Naive thymus-derived CD4-positive, alpha-beta T cell (primary cell): ENCODE results near the gene CYB5R4. TPM values are rescaled to one million over a fixed set of nuclear protein-coding genes. Genes with fewer than 3 reads are reported as not detected.

Experiments used
- ATAC-seq: fragments of 150-1000 bp; cut with Tn5 transposase; 2 replicates; pipeline ENCODE4 v1.10.0; 2021; ENCODE audit warnings: mild to moderate bottlenecking, moderate library complexity
- CTCF ChIA-PET: fragments of 350-600 bp; sonication (Branson Sonifier 250); formaldehyde crosslinking; loops from one replicate; lab custom pipeline; 2021; ENCODE audit warnings: antibody characterized with exemption; lab: Charles Lee
- POLR2A ChIA-PET: fragments of 350-600 bp; sonication (Branson Sonifier 250); formaldehyde crosslinking; loops from one replicate; lab custom pipeline; 2021; ENCODE audit warnings: antibody characterized with exemption, inconsistent platforms; lab: Charles Lee
- DNase-seq, 9 donors: peaks; one replicate each; pipeline versions ENCODE4 v3.0.0 to v3.0.0-alpha.2; 2020 to 2022; ENCODE audit warnings: mixed read lengths in 1 of 9
- H3K27ac ChIP-seq: one replicate; pipeline ENCODE4 v1.7.0; 2013; ENCODE audit warnings: mild to moderate bottlenecking, low read depth, low read length, moderate library complexity
- H3K27me3 ChIP-seq, 2 donors: one replicate each; pipeline ENCODE4 v1.7.0; 2013; ENCODE audit warnings: low read length in 2 of 2, mild to moderate bottlenecking in 2 of 2, moderate library complexity in 2 of 2; ENCODE audit not compliant: control insufficient read depth in 2 of 2, insufficient read depth in 2 of 2
- H3K36me3 ChIP-seq, 3 experiments: 1 replicate in 2 of 3; 2 replicates in 1 of 3; pipeline ENCODE4 v1.7.0; 2013; ENCODE audit warnings: low read length in 3 of 3, mild to moderate bottlenecking in 3 of 3, moderate library complexity in 1 of 3; ENCODE audit not compliant: insufficient read depth in 3 of 3, control insufficient read depth in 2 of 3
- H3K4me1 ChIP-seq, 2 donors: one replicate each; pipeline ENCODE4 v1.7.0; 2013; ENCODE audit warnings: low read length in 2 of 2, mild to moderate bottlenecking in 2 of 2, moderate library complexity in 1 of 2; ENCODE audit not compliant: control insufficient read depth in 2 of 2, insufficient read depth in 2 of 2
- H3K4me3 ChIP-seq: 2 replicates; pipeline ENCODE4 v1.7.0; 2013; ENCODE audit warnings: mild to moderate bottlenecking, low read length
- H3K9me3 ChIP-seq, 3 experiments: 1 replicate in 2 of 3; 2 replicates in 1 of 3; pipeline ENCODE4 v1.7.0; 2013; ENCODE audit warnings: low read length in 3 of 3; ENCODE audit not compliant: control insufficient read depth in 2 of 3
- H3K27ac Mint-ChIP-seq, 9 donors: one replicate each; pipeline ENCODE4 v1.8.0; 2020 to 2022; ENCODE audit warnings: mixed read lengths in 9 of 9, mild to moderate bottlenecking in 8 of 9, moderate library complexity in 5 of 9, inconsistent platforms in 2 of 9
- H3K27me3 Mint-ChIP-seq, 5 donors: one replicate each; pipeline ENCODE4 v1.8.0; 2021 to 2022; ENCODE audit warnings: mixed read lengths in 5 of 5, mild to moderate bottlenecking in 1 of 5
- H3K36me3 Mint-ChIP-seq, 5 donors: one replicate each; pipeline ENCODE4 v1.8.0; 2020 to 2022; ENCODE audit warnings: mixed read lengths in 5 of 5, mild to moderate bottlenecking in 3 of 5, inconsistent platforms in 1 of 5
- H3K4me1 Mint-ChIP-seq, 7 donors: one replicate each; pipeline ENCODE4 v1.8.0; 2020 to 2022; ENCODE audit warnings: mixed read lengths in 7 of 7, mild to moderate bottlenecking in 3 of 7, inconsistent platforms in 1 of 7
- H3K4me3 Mint-ChIP-seq, 10 donors: one replicate each; pipeline ENCODE4 v1.8.0; 2020 to 2022; ENCODE audit warnings: mild to moderate bottlenecking in 10 of 10, mixed read lengths in 10 of 10, moderate library complexity in 6 of 10, inconsistent platforms in 2 of 10
- H3K9me3 Mint-ChIP-seq, 11 donors: one replicate each; pipeline ENCODE4 v1.8.0; 2020 to 2022; ENCODE audit warnings: mixed read lengths in 11 of 11, mild to moderate bottlenecking in 4 of 11, inconsistent platforms in 1 of 11, moderate library complexity in 1 of 11
- intact Hi-C, 2 donors: fragments of 100-400 bp; cut with micrococcal nuclease; formaldehyde crosslinking; loops; one replicate each; pipeline ENCODE4 v1.15.1; 2023
- polyA plus RNA-seq, 2 donors: library from polyadenylated mRNA; unstranded; fragments of 300-500 nt; fragmentation: Illumina TruSeq; gene quantifications; one replicate each; pipeline ENCODE4 v1.2.3, GENCODE V29; 2021
- total RNA-seq, 6 experiments: library from RNA in 5 of 6; stranded (reverse) in 5 of 6; gene quantifications; 1 replicate in 5 of 6; 2 replicates in 1 of 6; pipeline ENCODE4 v1.2.3 and lab custom pipeline; 2021 to 2026

CYB5R4 gene
- total and polyA plus RNA-seq, 7 experiments from 2014 or later = 14.9 to 38.6 (median 20.0) TPM

GRCh38 chr6:83960664-83961063 lies 101.2 kb downstream of the CYB5R4 start:
- no peak for ATAC-seq
- Histone ChIP-seq H3K9me3 (no peaks in the 10 kb centered on the region), H3K27ac (no peak overlapping the region), H3K4me3 (no peak overlapping the region), H3K27me3 (no peaks in the 10 kb centered on the region), H3K4me1 (no peaks in the 10 kb centered on the region), H3K36me3 (peaks cover 0 to 25% (median 12%) of the 10 kb centered on the region in 3 experiments)
- intact Hi-C loops = no loop called here
- ChIA-PET CTCF (no interaction called here), POLR2A (no interaction called here)
- Mint-ChIP-seq H3K27me3 (no peaks in the 10 kb centered on the region), H3K4me3 (no peak overlapping the region), H3K27ac (no peak overlapping the region), H3K4me1 (peaks cover 0 to 2% (median 0%) of the 10 kb centered on the region in 7 donors), H3K36me3 (peaks cover 44 to 87% (median 83%) of the 10 kb centered on the region in 5 donors), H3K9me3 (peaks cover 5 to 43% (median 16%) of the 10 kb centered on the region in 11 donors)
- no peak for DNase-seq

- Histone ChIP-seq H3K4me1 (no peaks in the 10 kb centered on the region), H3K9me3 (no peaks in the 10 kb centered on the region), H3K27ac (no peak overlapping the region), H3K36me3 (peaks cover 0 to 18% (median 11%) of the 10 kb centered on the region in 3 experiments), H3K4me3 (no peak overlapping the region), H3K27me3 (no peaks in the 10 kb centered on the region)
- no peak for ATAC-seq
- ChIA-PET POLR2A (no interaction called here), CTCF (no interaction called here)
- H3K27ac Mint-ChIP-seq = no peak overlapping the region
- H3K9me3 Mint-ChIP-seq = peaks cover 6 to 63% (median 21%) of the 10 kb centered on the region in 11 donors
- no peak for DNase-seq
- H3K27me3 Mint-ChIP-seq = no peaks in the 10 kb centered on the region
- intact Hi-C loops = no loop called here
- H3K4me3 Mint-ChIP-seq = no peak overlapping the region
- H3K4me1 Mint-ChIP-seq = peaks cover 0 to 2% (median 0%) of the 10 kb centered on the region in 7 donors
- H3K36me3 Mint-ChIP-seq = peaks cover 39 to 80% (median 76%) of the 10 kb centered on the region in 5 donors
Observed at GRCh38 chr6:83962582-83962981, 103.1 kb downstream of the CYB5R4 start.

GRCh38 chr6:83966539-83966938 lies 107.0 kb downstream of the CYB5R4 start:
- Histone ChIP-seq H3K9me3 (no peaks in the 10 kb centered on the region), H3K4me3 (no peak overlapping the region), H3K27me3 (no peaks in the 10 kb centered on the region), H3K36me3 (peaks cover 0 to 5% (median 0%) of the 10 kb centered on the region in 3 experiments), H3K27ac (no peak overlapping the region), H3K4me1 (no peaks in the 10 kb centered on the region)
- H3K4me3 Mint-ChIP-seq = no peak overlapping the region
- ChIA-PET POLR2A (no interaction called here), CTCF (no interaction called here)
- no peak for ATAC-seq
- intact Hi-C loops = no loop called here
- H3K36me3 Mint-ChIP-seq = peaks cover 28 to 53% (median 38%) of the 10 kb centered on the region in 5 donors
- H3K27ac Mint-ChIP-seq = no peak overlapping the region
- no peak for DNase-seq
- H3K9me3 Mint-ChIP-seq = peaks cover 5 to 96% (median 28%) of the 10 kb centered on the region in 11 donors
- H3K4me1 Mint-ChIP-seq = no peaks in the 10 kb centered on the region
- no peaks in the 10 kb centered on the region for H3K27me3 Mint-ChIP-seq

GRCh38 chr6:83970582-83970981 lies 111.1 kb downstream of the CYB5R4 start:
- Mint-ChIP-seq H3K27me3 (no peaks in the 10 kb centered on the region), H3K4me1 (no peaks in the 10 kb centered on the region), H3K4me3 (no peak overlapping the region), H3K36me3 (peaks cover 4 to 14% (median 5%) of the 10 kb centered on the region in 5 donors), H3K27ac (no peak overlapping the region), H3K9me3 (peaks cover 0 to 65% (median 20%) of the 10 kb centered on the region in 11 donors)
- H3K36me3 ChIP-seq = no peaks in the 10 kb centered on the region
- no peak for ATAC-seq
- no peaks in the 10 kb centered on the region for H3K27me3 ChIP-seq
- no peaks in the 10 kb centered on the region for H3K9me3 ChIP-seq
- POLR2A ChIA-PET = no interaction called here
- DNase-seq = no peak
- CTCF ChIA-PET = no interaction called here
- H3K4me3 ChIP-seq = no peak overlapping the region
- intact Hi-C loops = no loop called here
- H3K27ac ChIP-seq = no peak overlapping the region
- H3K4me1 ChIP-seq = no peaks in the 10 kb centered on the region

GRCh38 chr6:83974409-83975050 lies 115.0 kb downstream of the CYB5R4 start:
- CTCF ChIA-PET = no interaction called here
- no peak overlapping the region for H3K27ac ChIP-seq

GRCh38 chr6:83976037-83976755 lies 116.7 kb downstream of the CYB5R4 start:
- Histone ChIP-seq H3K27me3 (no peaks in the 10 kb centered on the region), H3K9me3 (no peaks in the 10 kb centered on the region), H3K27ac (no peak overlapping the region), H3K4me3 (no peak overlapping the region), H3K4me1 (no peaks in the 10 kb centered on the region), H3K36me3 (no peaks in the 10 kb centered on the region)
- no peaks in the 10 kb centered on the region for H3K4me1 Mint-ChIP-seq
- DNase-seq (no peak), ATAC-seq (no peak)
- peaks cover 0 to 12% (median 4%) of the 10 kb centered on the region in 11 donors for H3K9me3 Mint-ChIP-seq
- peaks cover 0 to 4% (median 0%) of the 10 kb centered on the region in 5 donors for H3K36me3 Mint-ChIP-seq
- ChIA-PET POLR2A (no interaction called here), CTCF (no interaction called here)
- intact Hi-C loops = no loop called here
- H3K4me3 Mint-ChIP-seq = no peak overlapping the region
- no peaks in the 10 kb centered on the region for H3K27me3 Mint-ChIP-seq
- no peak overlapping the region for H3K27ac Mint-ChIP-seq

More at GRCh38 chr6:83974409-83975050, 115.0 kb downstream of the CYB5R4 start:
- intact Hi-C loops = no loop called here
- DNase-seq (no peak), ATAC-seq (peak; percentile 14)
- no peaks in the 10 kb centered on the region for H3K27me3 ChIP-seq
- H3K4me1 ChIP-seq = no peaks in the 10 kb centered on the region
- H3K9me3 ChIP-seq = no peaks in the 10 kb centered on the region
- H3K27ac Mint-ChIP-seq = no peak overlapping the region
- H3K27me3 Mint-ChIP-seq = no peaks in the 10 kb centered on the region
- no peaks in the 10 kb centered on the region for H3K36me3 ChIP-seq
- H3K4me1 Mint-ChIP-seq = no peaks in the 10 kb centered on the region
- peaks cover 0 to 26% (median 10%) of the 10 kb centered on the region in 11 donors for H3K9me3 Mint-ChIP-seq
- peaks cover 0 to 7% (median under 1%) of the 10 kb centered on the region in 5 donors for H3K36me3 Mint-ChIP-seq
- no peak overlapping the region for H3K4me3 Mint-ChIP-seq
- no peak overlapping the region for H3K4me3 ChIP-seq
- POLR2A ChIA-PET = no interaction called here
